NCI-H526 treated with DMSO at 0.1 percent for 48 hours (cell line): ENCODE results near the gene MMRN2.
"Not testable (repeated sequence)": the region's sequence is repeated elsewhere in the genome, so short reads cannot be mapped to it uniquely, and the experiment has no call there.

Experiments
- DNase-seq: peaks from one replicate; lab custom pipeline; 2025; lab: John Stamatoyannopoulos, UW

Gene MMRN2

GRCh38 chr10:86957471-86958115 lies at the start of gene MMRN2:
Gene MMRN2 (minus strand): TSS chr10:86957615. CDS start chr10:86957541, 74 bp downstream.
- DNase-seq: no peak

- DNase-seq: not testable (repeated sequence)
These were observed 49.7 kb upstream of the MMRN2 start for GRCh38 chr10:87007124-87007523.

DNA sequence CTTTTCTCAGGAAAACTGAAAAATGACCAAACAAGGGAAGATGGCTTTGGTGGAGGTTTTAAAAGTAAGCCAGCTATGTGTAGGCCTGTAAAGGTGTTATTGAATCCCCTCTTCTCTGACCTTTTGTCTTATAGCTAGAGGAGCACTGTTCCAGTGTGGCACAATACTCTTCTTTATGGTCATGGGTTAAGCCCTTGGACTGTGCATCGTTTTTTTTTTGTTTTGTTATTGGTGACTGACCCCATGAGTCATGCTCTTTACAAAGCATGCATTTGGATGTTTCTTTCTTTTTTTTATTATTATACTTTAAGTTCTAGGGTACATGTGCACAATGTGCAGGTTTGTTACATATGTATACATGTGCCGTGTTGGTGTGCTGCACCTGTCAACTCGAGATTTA lies 43.1 kb upstream of the MMRN2 start:
- no peak for DNase-seq

- not testable (repeated sequence) for DNase-seq
These were observed 42.5 kb upstream of the MMRN2 start for GRCh38 chr10:86999802-87000403.

DNA sequence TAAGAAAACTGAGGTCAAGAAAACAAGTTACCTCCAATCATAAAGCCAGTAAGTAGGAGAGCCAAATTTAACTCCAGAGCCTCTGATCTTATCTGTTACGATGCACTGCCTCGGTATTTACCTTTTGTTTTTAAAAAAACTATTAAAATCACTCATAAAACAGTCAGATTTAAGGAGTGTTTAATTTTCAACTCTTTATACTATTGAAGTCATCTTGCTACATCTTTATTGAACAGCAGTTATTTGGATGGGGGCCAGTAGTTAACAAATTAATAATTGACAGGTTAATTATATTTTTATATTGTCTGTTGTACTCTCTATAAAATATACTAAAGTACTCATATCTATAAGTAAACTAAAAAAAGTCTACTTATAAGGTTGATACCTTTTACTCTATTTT lies 35.5 kb upstream of the MMRN2 start:
- DNase-seq: no peak

GRCh38 chr10:86992456-86992855 lies 35.0 kb upstream of the MMRN2 start:
- DNase-seq: no peak

DNA sequence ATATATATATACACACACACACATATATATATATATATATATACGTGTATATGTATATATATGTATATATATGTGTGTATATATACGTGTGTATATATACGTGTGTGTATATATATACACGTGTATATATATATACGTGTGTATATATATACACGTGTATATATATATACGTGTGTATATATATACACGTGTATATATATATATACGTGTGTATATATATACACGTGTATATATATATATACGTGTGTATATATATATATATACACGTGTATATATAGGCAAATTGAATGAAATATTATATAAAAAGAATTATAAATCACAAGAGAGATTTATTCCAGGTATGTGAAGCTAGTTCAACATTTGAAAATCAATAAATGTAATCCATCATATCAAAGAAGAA lies 33.9 kb upstream of the MMRN2 start:
- DNase-seq: not testable (repeated sequence)

- DNase-seq: no peak
These were observed 31.1 kb upstream of the MMRN2 start for GRCh38 chr10:86988520-86988919.

- not testable (repeated sequence) for DNase-seq
These were observed 27.1 kb upstream of the MMRN2 start for GRCh38 chr10:86984498-86984897.

DNA sequence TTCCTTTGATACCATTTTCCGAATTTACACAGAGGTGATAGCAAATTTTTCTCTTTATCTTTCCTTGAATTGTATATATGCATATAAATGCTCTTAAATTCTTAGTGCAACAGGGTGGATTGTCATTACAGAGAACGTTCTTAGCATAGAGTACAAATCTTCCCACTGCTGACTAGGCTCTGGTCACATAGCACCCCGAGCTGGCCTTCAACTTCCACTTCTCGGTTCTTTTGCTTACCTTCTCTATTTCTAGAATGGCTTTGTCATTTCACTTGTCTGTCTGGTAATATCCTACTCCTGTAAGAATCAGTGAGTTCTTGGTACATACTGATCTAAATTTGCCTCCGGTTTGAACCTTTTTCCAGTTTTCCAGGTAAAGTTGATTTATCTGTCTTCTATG lies 24.3 kb upstream of the MMRN2 start:
- no peak for DNase-seq

DNA sequence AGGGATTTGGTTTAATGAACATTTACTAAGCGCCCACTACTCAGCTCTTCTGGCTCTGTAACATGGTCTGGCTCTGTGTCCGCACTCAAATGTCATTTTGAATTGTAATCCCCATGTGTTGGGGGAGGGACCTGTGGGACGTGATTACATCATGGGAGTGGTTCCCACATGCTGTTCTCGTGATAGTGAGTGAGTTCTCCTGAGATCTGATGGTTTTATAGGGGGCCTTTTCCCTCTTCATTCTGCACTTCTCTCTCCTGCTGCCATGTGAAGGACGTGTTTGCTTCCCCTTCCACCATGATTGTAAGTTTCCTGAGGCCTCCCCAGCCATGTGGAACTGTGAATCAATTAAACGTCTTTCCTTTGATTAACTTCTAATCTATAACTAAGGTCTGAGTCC lies 23.6 kb upstream of the MMRN2 start:
- not testable (repeated sequence) for DNase-seq

- no peak for DNase-seq
These were observed 22.6 kb upstream of the MMRN2 start for GRCh38 chr10:86979977-86980448.

- no peak for DNase-seq
These were observed 21.9 kb upstream of the MMRN2 start for GRCh38 chr10:86979296-86979818.

GRCh38 chr10:86978457-86978856 lies 21.0 kb upstream of the MMRN2 start:
- DNase-seq: not testable (repeated sequence)

DNA sequence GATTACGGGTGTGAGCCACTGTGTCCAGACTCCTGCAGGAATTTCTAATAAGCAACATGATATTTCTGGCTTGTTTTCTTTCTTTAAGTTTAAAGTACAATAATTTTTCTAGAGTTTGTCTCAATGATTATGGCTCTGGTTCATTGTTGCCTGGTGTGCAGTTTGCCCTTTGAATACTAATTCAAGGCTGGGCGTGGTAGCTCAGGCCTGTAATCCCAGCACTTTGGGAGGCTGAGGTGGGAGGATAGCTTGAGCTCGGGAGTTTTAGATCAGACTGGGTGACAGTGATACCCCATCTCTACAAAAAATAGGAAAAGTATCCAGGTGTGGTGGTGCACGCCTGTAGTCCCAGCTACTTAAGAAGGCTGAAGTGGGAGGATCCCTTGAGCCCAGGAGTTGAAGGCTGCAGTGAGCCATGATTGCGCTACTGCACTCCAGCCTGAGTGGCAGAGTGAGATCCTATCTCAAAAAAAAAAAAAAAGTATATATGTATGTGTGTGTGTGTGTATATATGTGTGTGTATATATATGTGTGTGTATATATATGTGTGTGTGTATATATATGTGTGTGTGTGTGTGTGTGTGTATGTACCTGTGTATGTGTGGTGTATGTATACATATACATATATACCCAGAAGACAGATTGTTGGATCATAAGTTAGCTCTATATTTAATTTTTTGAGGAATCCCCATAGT lies 19.1 kb upstream of the MMRN2 start:
- no peak for DNase-seq

- no peak for DNase-seq
These were observed 17.1 kb upstream of the MMRN2 start for GRCh38 chr10:86974484-86974883.

- no peak for DNase-seq
These were observed 15.4 kb upstream of the MMRN2 start for GRCh38 chr10:86972613-86973380.

DNA sequence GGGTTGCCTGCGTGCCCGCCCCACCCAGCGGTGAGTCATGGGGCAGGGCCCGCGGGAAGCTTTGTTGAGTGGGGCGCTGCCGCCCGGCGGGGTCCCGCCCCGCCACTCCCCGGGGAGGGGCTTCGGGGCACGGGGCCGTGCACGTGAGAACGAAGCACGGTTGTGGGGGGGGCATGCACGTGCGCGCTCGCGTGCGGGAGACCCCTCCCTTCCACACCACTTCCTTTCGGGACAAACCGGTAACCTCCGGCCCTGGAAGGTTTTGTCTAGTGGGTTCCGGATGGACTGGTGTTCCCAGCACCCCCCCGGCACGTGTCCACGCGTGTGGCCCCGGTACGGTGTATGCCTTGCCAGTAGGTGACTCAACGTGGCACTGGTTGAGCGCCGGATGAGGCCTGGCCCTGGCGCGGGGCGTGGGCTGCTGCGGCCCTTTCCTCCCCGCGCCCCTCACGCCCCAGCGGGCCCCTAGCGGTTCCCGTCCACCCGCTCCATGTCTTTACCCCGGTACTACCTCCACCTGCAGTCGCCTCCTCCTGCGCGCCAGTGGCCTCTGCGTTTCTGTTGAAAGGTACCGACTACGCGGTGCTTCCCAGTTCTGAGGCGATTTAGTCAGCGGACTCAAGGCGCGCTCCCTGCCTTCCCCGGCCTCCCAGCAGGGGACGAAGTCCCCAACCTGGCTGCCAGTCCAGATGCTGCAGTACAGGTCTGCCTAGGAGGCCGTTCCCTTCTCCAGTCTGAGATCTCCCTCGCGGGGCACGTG lies 14.0 kb upstream of the MMRN2 start:
- peak; percentile 7 for DNase-seq

- no peak for DNase-seq
These were observed 13.5 kb upstream of the MMRN2 start for GRCh38 chr10:86970982-86971231.

- no peak for DNase-seq
These were observed 13.0 kb upstream of the MMRN2 start for GRCh38 chr10:86970162-86970981.
